ENCODE data around the gene MALT1.
"Not testable (repeated sequence)": the region's sequence is repeated elsewhere in the genome, so short reads cannot be mapped to it uniquely, and the experiment has no call there.

DNA sequence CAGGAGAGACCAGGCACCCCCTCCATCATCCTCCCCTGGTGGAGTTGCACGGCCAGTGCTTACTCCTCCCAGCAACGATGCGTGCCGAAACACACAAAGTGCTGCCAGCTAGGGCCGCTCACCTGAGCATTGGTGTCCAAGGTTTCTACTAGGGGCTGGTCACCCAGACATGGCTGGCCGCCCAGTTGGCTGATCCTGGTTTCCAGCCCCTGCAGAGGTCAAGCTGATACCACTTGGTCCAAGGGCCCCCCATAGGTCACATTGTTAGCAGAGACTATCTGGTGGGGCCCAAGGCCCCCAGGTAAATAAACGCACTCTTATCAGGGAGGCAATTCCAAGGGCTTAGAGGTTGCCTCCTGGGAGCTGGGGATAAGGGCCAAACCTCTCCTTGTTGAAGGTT lies 86.1 kb downstream of the MALT1 start:
- not testable (repeated sequence) for TF ChIP-seq POLR2A (IDR thresholded peaks at IDR 0.05)
- TF ChIP-seq, protein P1, sequence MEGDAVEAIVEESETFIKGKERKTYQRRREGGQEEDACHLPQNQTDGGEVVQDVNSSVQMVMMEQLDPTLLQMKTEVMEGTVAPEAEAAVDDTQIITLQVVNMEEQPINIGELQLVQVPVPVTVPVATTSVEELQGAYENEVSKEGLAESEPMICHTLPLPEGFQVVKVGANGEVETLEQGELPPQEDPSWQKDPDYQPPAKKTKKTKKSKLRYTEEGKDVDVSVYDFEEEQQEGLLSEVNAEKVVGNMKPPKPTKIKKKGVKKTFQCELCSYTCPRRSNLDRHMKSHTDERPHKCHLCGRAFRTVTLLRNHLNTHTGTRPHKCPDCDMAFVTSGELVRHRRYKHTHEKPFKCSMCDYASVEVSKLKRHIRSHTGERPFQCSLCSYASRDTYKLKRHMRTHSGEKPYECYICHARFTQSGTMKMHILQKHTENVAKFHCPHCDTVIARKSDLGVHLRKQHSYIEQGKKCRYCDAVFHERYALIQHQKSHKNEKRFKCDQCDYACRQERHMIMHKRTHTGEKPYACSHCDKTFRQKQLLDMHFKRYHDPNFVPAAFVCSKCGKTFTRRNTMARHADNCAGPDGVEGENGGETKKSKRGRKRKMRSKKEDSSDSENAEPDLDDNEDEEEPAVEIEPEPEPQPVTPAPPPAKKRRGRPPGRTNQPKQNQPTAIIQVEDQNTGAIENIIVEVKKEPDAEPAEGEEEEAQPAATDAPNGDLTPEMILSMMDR (IDR thresholded peaks at IDR 0.05) = not testable (repeated sequence)
